ENCODE results near the gene CLDN20.
"Not testable (repeated sequence)": the region's sequence is repeated elsewhere in the genome, so short reads cannot be mapped to it uniquely, and the experiment has no call there.

The CLDN20 gene

GRCh38 chr6:155245831-155246230 is 18.0 kb upstream of the CLDN20 start:
- DNase-seq: no peak

- no peak for DNase-seq
Measured at GRCh38 chr6:155246825-155247224, 17.0 kb upstream of the CLDN20 start.

- no peak for DNase-seq
Measured at GRCh38 chr6:155247618-155248007, 16.2 kb upstream of the CLDN20 start.

- no peak for DNase-seq
Measured at GRCh38 chr6:155248008-155249001, 15.5 kb upstream of the CLDN20 start.

GRCh38 chr6:155250701-155251381 is 13.0 kb upstream of the CLDN20 start:
- no peak for DNase-seq

- no peak for DNase-seq
Measured at GRCh38 chr6:155252581-155252980, 11.2 kb upstream of the CLDN20 start.

- DNase-seq: no peak
Measured at GRCh38 chr6:155253337-155253736, 10.5 kb upstream of the CLDN20 start.

GRCh38 chr6:155254139-155254538 is 9.7 kb upstream of the CLDN20 start:
- no peak for DNase-seq

GRCh38 chr6:155256122-155256795 is 7.6 kb upstream of the CLDN20 start:
- DNase-seq: no peak

GRCh38 chr6:155257796-155258195 is 6.0 kb upstream of the CLDN20 start:
- DNase-seq: no peak

GRCh38 chr6:155259204-155259603 is 4.6 kb upstream of the CLDN20 start:
- DNase-seq: no peak

GRCh38 chr6:155259897-155260296 is 3.9 kb upstream of the CLDN20 start:
- no peak for DNase-seq

- no peak for DNase-seq
Measured at GRCh38 chr6:155260686-155261085, 3.1 kb upstream of the CLDN20 start.

- DNase-seq: no peak
Measured at GRCh38 chr6:155261111-155261900, 2.5 kb upstream of the CLDN20 start.

GRCh38 chr6:155262655-155263054 is 1.2 kb upstream of the CLDN20 start:
- DNase-seq: no peak

- DNase-seq: no peak
Measured at GRCh38 chr6:155264693-155265320, 994 bp downstream of the CLDN20 start.

GRCh38 chr6:155265843-155266535 is 2.2 kb downstream of the CLDN20 start:
- no peak for DNase-seq

- no peak for DNase-seq
Measured at GRCh38 chr6:155267411-155267810, 3.6 kb downstream of the CLDN20 start.

GRCh38 chr6:155268088-155268867 is 4.5 kb downstream of the CLDN20 start:
- DNase-seq: not testable (repeated sequence)

- no peak for DNase-seq
Measured at GRCh38 chr6:155269765-155270164, 6.0 kb downstream of the CLDN20 start.

All from activated T-cell treated with anti-CD3 and anti-CD28 coated beads, Interleukin-2, amount 50 U/mL, for 1 hour (primary cell).